Measurements from ENCODE around the gene PERM1. TPM values are rescaled to one million over a fixed set of nuclear protein-coding genes. Genes with fewer than 3 reads are reported as not detected.

PERM1 gene
- total and polyA plus RNA-seq, 2 experiments from 2014 or later: 0.45 TPM; not detected in 1

DNA sequence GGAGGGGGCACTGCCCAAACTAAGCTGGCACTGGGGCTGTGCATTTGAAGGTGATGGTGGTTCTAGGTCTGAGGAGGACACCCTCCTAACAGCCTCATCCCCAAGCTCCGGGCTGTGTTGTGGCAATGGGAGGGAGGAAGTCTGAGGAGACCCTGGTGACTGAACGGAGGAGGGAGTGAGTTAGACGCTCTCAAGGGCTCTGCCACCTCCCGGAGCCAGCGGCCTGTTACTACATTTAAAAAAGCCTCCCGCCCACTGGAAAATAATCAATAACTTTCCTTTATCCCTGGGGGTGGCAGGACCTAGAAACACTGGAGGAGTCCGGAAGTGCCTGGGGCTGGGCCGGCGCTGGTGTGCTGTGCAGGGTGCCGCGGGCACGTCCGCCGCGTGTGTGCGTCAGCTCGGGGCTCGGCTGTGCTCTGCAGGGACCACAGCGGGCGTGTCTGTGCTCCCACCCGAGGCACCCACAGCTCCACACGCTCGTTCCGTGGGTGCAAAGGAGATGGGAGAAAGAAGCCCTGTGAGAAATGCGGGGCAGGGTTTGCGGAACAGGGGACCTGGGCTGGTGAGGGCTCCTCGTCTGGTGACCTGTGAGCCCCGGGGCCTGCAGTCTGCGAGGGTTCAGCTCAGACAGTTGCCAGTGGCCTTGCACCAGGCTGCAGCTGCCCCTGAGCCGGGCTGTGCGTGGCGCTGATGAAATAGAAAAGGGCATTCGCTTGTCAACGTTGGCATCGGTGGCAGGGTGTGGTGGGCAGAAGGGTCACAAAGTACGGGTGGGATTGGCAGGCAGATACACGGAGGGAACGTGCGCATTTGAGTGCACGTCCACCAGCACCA is 52.9 kb downstream of the PERM1 start:
- no peaks in the 10 kb centered on the region for H3K27me3 ChIP-seq (replicated peaks; ENCODE audit: insufficient read depth)
- no peaks in the 10 kb centered on the region for H3K9me2 ChIP-seq (ENCODE audit: insufficient read depth)
- no peaks in the 10 kb centered on the region for H3K9me3 ChIP-seq (ENCODE audit: low read depth)
- H3K36me3 ChIP-seq (ENCODE audit: low read depth): no peaks in the 10 kb centered on the region
- no peak overlapping the region for H3K4me3 ChIP-seq
- H4K20me1 ChIP-seq (ENCODE audit: insufficient read depth): no peaks in the 10 kb centered on the region
- in situ Hi-C loops (cut with MboI): no loop called here
- no peak for TF ChIP-seq EZH2 (IDR thresholded peaks at IDR 0.05; ENCODE audit: insufficient read depth, poor library complexity, severe bottlenecking)
- no peak for TF ChIP-seq EZH2phosphoT487 (IDR thresholded peaks at IDR 0.05; ENCODE audit: insufficient read depth, low read depth)
- H3F3A ChIP-seq (ENCODE audit: insufficient read depth): no peaks in the 10 kb centered on the region; the same call in 1 of the 2 replicates
- DNase-seq: no peak
- H3K27ac ChIP-seq: no peak overlapping the region
- H2AFZ ChIP-seq: no peak overlapping the region
- H3K4me2 ChIP-seq (ENCODE audit: unreplicated experiment): no peak overlapping the region
- H3K4me1 ChIP-seq (ENCODE audit: insufficient read depth): 0 out of 2 replicates have a peak, but pooled peaks cover 6% of the 10 kb centered on the region
- H3K9ac ChIP-seq: no peak overlapping the region
- WGBS, 2 experiments (ENCODE audit: low coverage in 1 of 2, low lambda C conversion rate in 2 of 2, missing lambda C conversion rate in 2 of 2): 52 to 58% methylated on average over 38 to 40 of the region's 40 CpGs
- peaks cover 39% of the 10 kb centered on the region for H3K79me2 ChIP-seq (ENCODE audit: insufficient read depth)

DNA sequence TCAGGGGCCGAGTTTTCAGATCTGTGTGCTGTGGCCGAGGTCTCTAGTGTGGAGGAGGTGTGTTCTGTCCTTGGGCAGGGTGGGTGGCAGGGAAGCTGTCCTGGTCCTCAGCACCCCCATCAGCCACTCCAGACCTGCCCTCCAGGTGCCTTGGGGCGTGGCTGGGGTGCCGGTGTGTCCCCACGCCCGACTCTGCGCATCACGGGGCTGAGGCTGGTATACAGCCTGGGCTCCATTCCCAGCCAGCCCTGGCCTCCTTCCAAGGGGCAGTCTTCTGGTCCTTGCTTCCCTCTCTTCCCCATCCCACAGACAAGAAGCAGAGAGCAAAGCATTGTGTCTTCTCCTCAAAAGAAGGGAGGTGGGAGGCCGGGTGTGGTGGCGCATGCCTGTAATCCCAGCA is 54.1 kb downstream of the PERM1 start:
- H3F3A ChIP-seq (ENCODE audit: insufficient read depth): no peaks in the 10 kb centered on the region; the same call in 1 of the 2 replicates
- no peak for TF ChIP-seq EZH2phosphoT487 (IDR thresholded peaks at IDR 0.05; ENCODE audit: insufficient read depth, low read depth)
- no peak for TF ChIP-seq EZH2 (IDR thresholded peaks at IDR 0.05; ENCODE audit: insufficient read depth, poor library complexity, severe bottlenecking)
- no peaks in the 10 kb centered on the region for H3K36me3 ChIP-seq (ENCODE audit: low read depth)
- in situ Hi-C loops (cut with MboI): no loop called here
- DNase-seq: no peak
- no peaks in the 10 kb centered on the region for H3K9me3 ChIP-seq (ENCODE audit: low read depth)
- H3K9me2 ChIP-seq (ENCODE audit: insufficient read depth): no peaks in the 10 kb centered on the region
- 0 out of 2 replicates have a peak, but pooled peaks cover 6% of the 10 kb centered on the region for H3K4me1 ChIP-seq (ENCODE audit: insufficient read depth)
- H2AFZ ChIP-seq: no peak overlapping the region
- H3K4me3 ChIP-seq: no peak overlapping the region
- H3K79me2 ChIP-seq (ENCODE audit: insufficient read depth): peaks cover 46% of the 10 kb centered on the region
- 81 to 87% methylated on average over 9 to 10 of the region's 10 CpGs for WGBS, 2 experiments (ENCODE audit: low coverage in 1 of 2, low lambda C conversion rate in 2 of 2, missing lambda C conversion rate in 2 of 2)
- H3K9ac ChIP-seq: no peak overlapping the region
- no peak overlapping the region for H3K4me2 ChIP-seq (ENCODE audit: unreplicated experiment)
- H3K27ac ChIP-seq: no peak overlapping the region
- H4K20me1 ChIP-seq (ENCODE audit: insufficient read depth): no peaks in the 10 kb centered on the region
- no peaks in the 10 kb centered on the region for H3K27me3 ChIP-seq (replicated peaks; ENCODE audit: insufficient read depth)

GRCh38 chr1:927234-927633 is 54.7 kb downstream of the PERM1 start:
- no peak overlapping the region for H3K9ac ChIP-seq
- no peaks in the 10 kb centered on the region for H3K36me3 ChIP-seq (ENCODE audit: low read depth)
- no peak overlapping the region for H3K4me3 ChIP-seq
- no peaks in the 10 kb centered on the region for H4K20me1 ChIP-seq (ENCODE audit: insufficient read depth)
- H3K4me2 ChIP-seq (ENCODE audit: unreplicated experiment): no peak overlapping the region
- no peak for DNase-seq
- in situ Hi-C loops (cut with MboI): no loop called here
- H3K9me2 ChIP-seq (ENCODE audit: insufficient read depth): no peaks in the 10 kb centered on the region
- H3K27ac ChIP-seq: no peak overlapping the region
- H3K4me1 ChIP-seq (ENCODE audit: insufficient read depth): 0 out of 2 replicates have a peak, but pooled peaks cover 6% of the 10 kb centered on the region
- H3F3A ChIP-seq (ENCODE audit: insufficient read depth): no peaks in the 10 kb centered on the region; the same call in 1 of the 2 replicates
- WGBS, 2 experiments (ENCODE audit: low coverage in 1 of 2, low lambda C conversion rate in 2 of 2, missing lambda C conversion rate in 2 of 2): 68 to 72% methylated on average over 8 to 9 of the region's 9 CpGs
- TF ChIP-seq EZH2phosphoT487 (IDR thresholded peaks at IDR 0.05; ENCODE audit: insufficient read depth, low read depth) (no peak), EZH2 (IDR thresholded peaks at IDR 0.05; ENCODE audit: insufficient read depth, poor library complexity, severe bottlenecking) (no peak)
- no peaks in the 10 kb centered on the region for H3K27me3 ChIP-seq (replicated peaks; ENCODE audit: insufficient read depth)
- H3K79me2 ChIP-seq (ENCODE audit: insufficient read depth): peaks cover 50% of the 10 kb centered on the region
- no peak overlapping the region for H2AFZ ChIP-seq
- no peaks in the 10 kb centered on the region for H3K9me3 ChIP-seq (ENCODE audit: low read depth)

DNA sequence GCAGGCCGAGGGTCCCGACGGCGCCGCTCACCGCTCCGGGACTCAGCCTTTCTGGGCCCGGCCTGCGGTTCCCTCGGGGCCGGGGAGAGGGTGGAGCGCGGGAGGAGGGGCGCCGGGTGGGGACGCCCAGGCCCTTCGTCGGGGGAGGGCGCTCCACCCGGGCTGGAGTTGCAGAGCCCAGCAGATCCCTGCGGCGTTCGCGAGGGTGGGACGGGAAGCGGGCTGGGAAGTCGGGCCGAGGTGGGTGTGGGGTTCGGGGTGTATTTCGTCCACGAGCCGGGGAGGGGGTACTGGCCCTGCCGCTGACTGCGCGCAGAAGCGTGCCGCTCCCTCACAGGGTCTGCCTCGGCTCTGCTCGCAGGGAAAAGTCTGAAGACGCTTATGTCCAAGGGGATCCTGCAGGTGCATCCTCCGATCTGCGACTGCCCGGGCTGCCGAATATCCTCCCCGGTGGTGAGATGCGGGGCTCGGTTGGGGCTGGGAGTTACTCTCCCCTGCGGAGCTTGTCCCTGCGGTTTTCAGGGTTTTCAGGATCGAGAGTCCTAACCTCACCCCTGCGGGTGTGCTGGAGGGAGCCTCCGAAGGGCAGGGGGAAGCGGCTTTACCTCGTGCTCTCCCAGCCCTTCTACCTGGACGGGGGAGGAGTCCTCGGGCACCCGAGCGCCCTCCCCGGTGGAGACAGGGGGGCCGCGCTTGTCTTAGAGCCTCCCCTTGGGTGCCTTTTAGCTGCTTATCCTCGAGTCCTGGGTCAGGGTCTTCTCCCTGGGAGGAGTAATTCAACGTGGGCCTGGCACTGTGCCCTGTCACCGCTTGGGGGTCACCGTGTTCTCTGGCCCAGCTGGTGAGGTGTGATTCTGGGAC is 56.1 kb downstream of the PERM1 start:
- in situ Hi-C loops (cut with MboI): no loop called here
- H3K9ac ChIP-seq: peak overlapping the region; percentile 89
- no peak for TF ChIP-seq EZH2 (IDR thresholded peaks at IDR 0.05; ENCODE audit: insufficient read depth, poor library complexity, severe bottlenecking)
- TF ChIP-seq EZH2phosphoT487 (IDR thresholded peaks at IDR 0.05; ENCODE audit: insufficient read depth, low read depth): no peak
- DNase-seq: peak; percentile 84
- no peaks in the 10 kb centered on the region for H3F3A ChIP-seq (ENCODE audit: insufficient read depth)
- H3K27ac ChIP-seq: no peak overlapping the region
- H3K4me1 ChIP-seq (ENCODE audit: insufficient read depth): peaks cover 9% of the 10 kb centered on the region
- peaks cover 46% of the 10 kb centered on the region for H3K79me2 ChIP-seq (ENCODE audit: insufficient read depth)
- no peak overlapping the region for H2AFZ ChIP-seq
- H4K20me1 ChIP-seq (ENCODE audit: insufficient read depth): no peaks in the 10 kb centered on the region
- H3K36me3 ChIP-seq (ENCODE audit: low read depth): no peaks in the 10 kb centered on the region
- H3K27me3 ChIP-seq (replicated peaks; ENCODE audit: insufficient read depth): no peaks in the 10 kb centered on the region
- no peaks in the 10 kb centered on the region for H3K9me2 ChIP-seq (ENCODE audit: insufficient read depth)
- H3K4me2 ChIP-seq (ENCODE audit: unreplicated experiment): peak overlapping the region; percentile 84
- WGBS, 2 experiments (ENCODE audit: low coverage in 1 of 2, low lambda C conversion rate in 2 of 2, missing lambda C conversion rate in 2 of 2): 6 to 11% methylated on average over 38 to 61 of the region's 65 CpGs
- H3K4me3 ChIP-seq: peak overlapping the region; percentile 78
- H3K9me3 ChIP-seq (ENCODE audit: low read depth): no peaks in the 10 kb centered on the region

Small RNAs within 50 kb of the gene (small RNA-seq; reads per million reads assigned to genes)
- not detected for gene AL645608.3 (ENCODE audit: low read depth, low replicate concordance)

Other genes starting within 250 kb of the PERM1 start
- gene SAMD11, start 58.2 kb downstream of the PERM1 start, total RNA-seq (2014; rRNA removed; shearing (Covaris generic)): 40.9 and 68.3 TPM in 2 replicates
- 8.0 and 8.2 TPM in 2 replicates for gene SAMD11, start 58.2 kb downstream of the PERM1 start, polyA plus RNA-seq (2016; fragmentation: Nextera tagmentation; extraction: Ambion mirVana)
- gene NOC2L, start 22.8 kb downstream of the PERM1 start, total RNA-seq (2014; rRNA removed; shearing (Covaris generic)): 66.4 and 67.3 TPM in 2 replicates
- gene NOC2L, start 22.8 kb downstream of the PERM1 start, polyA plus RNA-seq (2016; fragmentation: Nextera tagmentation; extraction: Ambion mirVana): 64.0 and 65.0 TPM in 2 replicates
- 19.2 and 23.3 TPM in 2 replicates for gene KLHL17, start 21.5 kb downstream of the PERM1 start, total RNA-seq (2014; rRNA removed; shearing (Covaris generic))
- 4.7 and 5.5 TPM in 2 replicates for gene KLHL17, start 21.5 kb downstream of the PERM1 start, polyA plus RNA-seq (2016; fragmentation: Nextera tagmentation; extraction: Ambion mirVana)
- gene PLEKHN1, start 15.6 kb downstream of the PERM1 start, total RNA-seq (2014; rRNA removed; shearing (Covaris generic)): 1.4 and 2.1 TPM in 2 replicates
- 1.7 and 2.5 TPM in 2 replicates for gene PLEKHN1, start 15.6 kb downstream of the PERM1 start, polyA plus RNA-seq (2016; fragmentation: Nextera tagmentation; extraction: Ambion mirVana)
- gene HES4, start 18.0 kb upstream of the PERM1 start, total RNA-seq (2014; rRNA removed; shearing (Covaris generic)): 3.1 and 7.6 TPM in 2 replicates
- gene HES4, start 18.0 kb upstream of the PERM1 start, polyA plus RNA-seq (2016; fragmentation: Nextera tagmentation; extraction: Ambion mirVana): 3.7 and 4.1 TPM in 2 replicates
- 41.2 and 49.1 TPM in 2 replicates for gene ISG15, start 31.4 kb upstream of the PERM1 start, total RNA-seq (2014; rRNA removed; shearing (Covaris generic))
- gene ISG15, start 31.4 kb upstream of the PERM1 start, polyA plus RNA-seq (2016; fragmentation: Nextera tagmentation; extraction: Ambion mirVana): 77.0 and 85.7 TPM in 2 replicates
- gene AGRN, start 38.0 kb upstream of the PERM1 start, total RNA-seq (2014; rRNA removed; shearing (Covaris generic)): 43.2 and 55.1 TPM in 2 replicates
- gene AGRN, start 38.0 kb upstream of the PERM1 start, polyA plus RNA-seq (2016; fragmentation: Nextera tagmentation; extraction: Ambion mirVana): 1.4 and 1.8 TPM in 2 replicates
- gene RNF223, start 92.2 kb upstream of the PERM1 start, total RNA-seq (2014; rRNA removed; shearing (Covaris generic)): not detected in 2 replicates
- gene RNF223, start 92.2 kb upstream of the PERM1 start, polyA plus RNA-seq (2016; fragmentation: Nextera tagmentation; extraction: Ambion mirVana): not detected in 2 replicates
- gene C1orf159, start 134.0 kb upstream of the PERM1 start, total RNA-seq (2014; rRNA removed; shearing (Covaris generic)): 5.2 and 13.1 TPM in 2 replicates
- 11.0 and 11.4 TPM in 2 replicates for gene C1orf159, start 134.0 kb upstream of the PERM1 start, polyA plus RNA-seq (2016; fragmentation: Nextera tagmentation; extraction: Ambion mirVana)
- gene TTLL10, start 191.8 kb upstream of the PERM1 start, total RNA-seq (2014; rRNA removed; shearing (Covaris generic)): not detected in 2 replicates
- not detected in 2 replicates for gene TTLL10, start 191.8 kb upstream of the PERM1 start, polyA plus RNA-seq (2016; fragmentation: Nextera tagmentation; extraction: Ambion mirVana)
- gene TNFRSF18, start 224.5 kb upstream of the PERM1 start, total RNA-seq (2014; rRNA removed; shearing (Covaris generic)): not detected in 2 replicates
- 0.18 TPM in 1 of 2 replicates, not detected in the other for gene TNFRSF18, start 224.5 kb upstream of the PERM1 start, polyA plus RNA-seq (2016; fragmentation: Nextera tagmentation; extraction: Ambion mirVana)
- not detected in 2 replicates for gene TNFRSF4, start 232.1 kb upstream of the PERM1 start, total RNA-seq (2014; rRNA removed; shearing (Covaris generic))
- not detected in 2 replicates for gene TNFRSF4, start 232.1 kb upstream of the PERM1 start, polyA plus RNA-seq (2016; fragmentation: Nextera tagmentation; extraction: Ambion mirVana)
- 214 and 216 TPM in 2 replicates for gene SDF4, start 249.9 kb upstream of the PERM1 start, total RNA-seq (2014; rRNA removed; shearing (Covaris generic))
- gene SDF4, start 249.9 kb upstream of the PERM1 start, polyA plus RNA-seq (2016; fragmentation: Nextera tagmentation; extraction: Ambion mirVana): 261 and 269 TPM in 2 replicates

All from GM23248 (cell line).